K562 (cell line): ENCODE data around the gene NIPAL4.

Source experiments
- SMAD2 ChIP-seq: fragments of 150-350 bp; IDR thresholded peaks from 2 replicates; pipeline ENCODE4 v1.6.1; 2014; ENCODE audit warnings: low read depth, mild to moderate bottlenecking, low read length
- SPI1 ChIP-seq: IDR thresholded peaks from 2 replicates; pipeline ENCODE4 v1.6.1; 2011; ENCODE audit warnings: low read depth, low read length, control low read depth, borderline replicate concordance
- ZNF780A ChIP-seq: fragments of 250-450 bp; sonication (Bioruptor Pico); IDR thresholded peaks from 2 replicates; pipeline ENCODE4 v1.5.0; 2021; ENCODE audit warnings: mild to moderate bottlenecking
- TF ChIP-seq, protein P1 (sequence below), 3 experiments: IDR thresholded peaks in 2 of 3; conservative IDR thresholded peaks in 1 of 3; 2 replicates each; pipeline ENCODE4 v1.5.1; 2011 to 2012; ENCODE audit warnings: low read length in 3 of 3, mild to moderate bottlenecking in 3 of 3, control low read depth in 2 of 3, improper control_type of control experiment in 1 of 3, inconsistent platforms in 1 of 3, low read depth in 1 of 3, mixed read lengths in 1 of 3, moderate library complexity in 1 of 3; ENCODE audit not compliant: insufficient read depth in 2 of 3

DNA sequence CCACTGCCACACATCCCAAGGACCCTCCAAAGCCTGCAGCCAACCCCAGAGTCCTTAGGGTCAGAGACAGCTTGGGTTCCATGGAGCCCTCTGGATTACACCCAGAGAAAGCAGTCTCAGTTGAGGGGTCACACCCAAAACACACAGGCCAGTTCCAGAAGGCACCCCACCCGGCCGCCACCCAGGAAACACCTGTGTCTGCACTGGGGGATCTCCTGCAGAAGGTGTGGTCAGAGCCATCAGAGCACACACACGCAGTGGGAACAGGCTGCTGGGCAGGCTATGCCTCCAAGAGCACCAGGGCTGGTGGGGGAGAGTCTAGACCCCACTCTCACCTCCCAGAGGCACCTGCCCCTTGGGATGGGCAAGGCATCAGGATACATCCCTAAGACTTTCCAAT lies 27.3 kb downstream of the NIPAL4 start:
- TF ChIP-seq, protein P1, sequence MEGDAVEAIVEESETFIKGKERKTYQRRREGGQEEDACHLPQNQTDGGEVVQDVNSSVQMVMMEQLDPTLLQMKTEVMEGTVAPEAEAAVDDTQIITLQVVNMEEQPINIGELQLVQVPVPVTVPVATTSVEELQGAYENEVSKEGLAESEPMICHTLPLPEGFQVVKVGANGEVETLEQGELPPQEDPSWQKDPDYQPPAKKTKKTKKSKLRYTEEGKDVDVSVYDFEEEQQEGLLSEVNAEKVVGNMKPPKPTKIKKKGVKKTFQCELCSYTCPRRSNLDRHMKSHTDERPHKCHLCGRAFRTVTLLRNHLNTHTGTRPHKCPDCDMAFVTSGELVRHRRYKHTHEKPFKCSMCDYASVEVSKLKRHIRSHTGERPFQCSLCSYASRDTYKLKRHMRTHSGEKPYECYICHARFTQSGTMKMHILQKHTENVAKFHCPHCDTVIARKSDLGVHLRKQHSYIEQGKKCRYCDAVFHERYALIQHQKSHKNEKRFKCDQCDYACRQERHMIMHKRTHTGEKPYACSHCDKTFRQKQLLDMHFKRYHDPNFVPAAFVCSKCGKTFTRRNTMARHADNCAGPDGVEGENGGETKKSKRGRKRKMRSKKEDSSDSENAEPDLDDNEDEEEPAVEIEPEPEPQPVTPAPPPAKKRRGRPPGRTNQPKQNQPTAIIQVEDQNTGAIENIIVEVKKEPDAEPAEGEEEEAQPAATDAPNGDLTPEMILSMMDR (IDR thresholded peaks at IDR 0.05 in 2 of 3, conservative IDR thresholded peaks at IDR 0.05 in 1 of 3; ENCODE audit: insufficient read depth in 2 of 3, low read depth in 1 of 3, low read length in 3 of 3) = no peak
- TF ChIP-seq ZNF780A (CRISPR knock-in tag) = no peak
- TF ChIP-seq SPI1 = no peak
- no peak for TF ChIP-seq SMAD2
